OCI-LY3 (cell line): Measurements from ENCODE around the gene CNTNAP1.

ENCODE experiments used
- H2AFZ ChIP-seq: fragments of 200-600, 300-600 bp; shearing (Covaris generic); 2 replicates; pipeline ENCODE4 v1.6.0; 2014; ENCODE audit warnings: antibody characterized with exemption, low read depth, low read length
- H3K27ac ChIP-seq: fragments of 200-600, 300-600 bp; sonication (generic); 2 replicates; pipeline ENCODE4 v1.5.1; 2014; ENCODE audit warnings: mild to moderate bottlenecking, low read length, moderate library complexity, mixed read lengths
- H3K27me3 ChIP-seq: fragments of 200-600, 300-600 bp; sonication (generic); 2 replicates; pipeline ENCODE4 v1.6.1; 2014; ENCODE audit warnings: low read depth, low read length, mixed read lengths
- H3K36me3 ChIP-seq: fragments of 200-600, 300-600 bp; sonication (generic); replicated peaks from 2 replicates; pipeline ENCODE3; 2014; ENCODE audit warnings: low read depth, low read length, mixed read lengths
- H3K4me1 ChIP-seq: fragments of 300-600, 200-600 bp; sonication (generic); 2 replicates; pipeline ENCODE4 v1.6.1; 2014; ENCODE audit warnings: low read length, mixed read lengths
- H3K4me2 ChIP-seq: fragments of 200-600, 300-600 bp; sonication (generic); 2 replicates; pipeline ENCODE4 v1.6.1; 2014; ENCODE audit warnings: low read length, mixed read lengths
- H3K4me3 ChIP-seq: fragments of 300-600, 200-600 bp; sonication (generic); 2 replicates; pipeline ENCODE4 v1.5.1; 2014; ENCODE audit warnings: antibody characterized with exemption, mild to moderate bottlenecking, low read length, moderate library complexity
- H3K79me2 ChIP-seq: fragments of 300-600, 200-600 bp; shearing (Covaris generic); 2 replicates; pipeline ENCODE4 v1.6.1; 2014; ENCODE audit warnings: mild to moderate bottlenecking, low read length, mixed read lengths
- H3K9ac ChIP-seq: fragments of 300-600, 200-600 bp; shearing (Covaris generic); 2 replicates; pipeline ENCODE4 v1.6.0; 2014; ENCODE audit warnings: mild to moderate bottlenecking, low read length, moderate library complexity
- H3K9me3 ChIP-seq: fragments of 200-600, 300-600 bp; shearing (Covaris generic); 2 replicates; pipeline ENCODE4 v1.6.1; 2014; ENCODE audit warnings: low read length, mixed read lengths; ENCODE audit not compliant: insufficient read depth
- H4K20me1 ChIP-seq: fragments of 200-600, 300-600 bp; sonication (generic); 2 replicates; pipeline ENCODE4 v1.6.1; 2016; ENCODE audit warnings: low read length, mixed read lengths; ENCODE audit not compliant: insufficient read depth
- CTCF ChIP-seq: fragments of 200-600, 300-600 bp; sonication (generic); IDR thresholded peaks from 2 replicates; pipeline ENCODE4 v1.5.1; 2014; ENCODE audit warnings: antibody characterized with exemption, low read length, low read depth
- EZH2phosphoT487 ChIP-seq: fragments of 200-600 bp; shearing (Covaris generic); IDR thresholded peaks from 2 replicates; pipeline ENCODE4 v1.6.1; 2018; ENCODE audit warnings: antibody characterized with exemption, mixed run types, low read depth

The CNTNAP1 gene

GRCh38 chr17:42675348-42675964 is 6.9 kb upstream of the CNTNAP1 start:
- peaks cover 2% of the 10 kb centered on the region; the same call in 1 of the 2 replicates for H4K20me1 ChIP-seq
- H3K79me2 ChIP-seq: peaks cover 13% of the 10 kb centered on the region; the same call in 1 of the 2 replicates
- H3K9ac ChIP-seq: peak overlapping the region; percentile 74
- peaks cover 20% of the 10 kb centered on the region for H3K36me3 ChIP-seq
- H3K27me3 ChIP-seq: peaks cover 12% of the 10 kb centered on the region
- H3K4me1 ChIP-seq: peaks cover 51% of the 10 kb centered on the region
- no peak overlapping the region for H2AFZ ChIP-seq
- H3K9me3 ChIP-seq: no peaks in the 10 kb centered on the region
- TF ChIP-seq CTCF (no peak), EZH2phosphoT487 (no peak)
- H3K27ac ChIP-seq: no peak overlapping the region
- H3K4me3 ChIP-seq: peak overlapping the region; percentile 91
- H3K4me2 ChIP-seq: peak overlapping the region; percentile 84

- Histone ChIP-seq H3K9me3 (no peaks in the 10 kb centered on the region), H3K27me3 (peaks cover 12% of the 10 kb centered on the region), H3K79me2 (peaks cover 15% of the 10 kb centered on the region; the same call in 1 of the 2 replicates), H3K27ac (no peak overlapping the region), H3K4me2 (peak overlapping the region; percentile 84), H3K36me3 (peaks cover 15% of the 10 kb centered on the region), H3K4me1 (peaks cover 49% of the 10 kb centered on the region), H3K9ac (peak overlapping the region; percentile 74), H2AFZ (no peak overlapping the region), H4K20me1 (peaks cover 2% of the 10 kb centered on the region; the same call in 1 of the 2 replicates), H3K4me3 (peak overlapping the region; percentile 91)
- TF ChIP-seq CTCF: no peak
- no peak for TF ChIP-seq EZH2phosphoT487
These were observed 6.3 kb upstream of the CNTNAP1 start for GRCh38 chr17:42675965-42676423.

- peaks cover 12% of the 10 kb centered on the region for H3K27me3 ChIP-seq
- H3K4me3 ChIP-seq: peak within 1 kb of the TSS; percentile 91
- peaks cover 2% of the 10 kb centered on the region; the same call in 1 of the 2 replicates for H4K20me1 ChIP-seq
- no peak within 1 kb of the TSS for H2AFZ ChIP-seq
- H3K36me3 ChIP-seq: peaks cover 10% of the 10 kb centered on the region
- H3K9me3 ChIP-seq: no peaks in the 10 kb centered on the region
- peaks cover 55% of the 10 kb centered on the region for H3K4me1 ChIP-seq
- H3K27ac ChIP-seq: peak within 1 kb of the TSS; percentile 67
- peak within 1 kb of the TSS; percentile 74 for H3K9ac ChIP-seq
- no peak for TF ChIP-seq EZH2phosphoT487
- TF ChIP-seq CTCF: no peak
- peaks cover 18% of the 10 kb centered on the region; the same call in 1 of the 2 replicates for H3K79me2 ChIP-seq
- peak within 1 kb of the TSS; percentile 84 for H3K4me2 ChIP-seq
These were observed 5.8 kb upstream of the CNTNAP1 start, which contains the start of gene PLEKHH3 for GRCh38 chr17:42676424-42677011. TSS of gene PLEKHH3 (minus strand) at chr17:42676994. CDS start at chr17:42676563, 431 bp downstream.
